HFFc6 (cell line): ENCODE data around the gene PFKFB4. TPM values are rescaled to one million over a fixed set of nuclear protein-coding genes. Genes with fewer than 3 reads are reported as not detected.

Experiments
- DNase-seq: peaks from one replicate; pipeline ENCODE4 v3.0.0-alpha.2; 2018
- H3K27ac Mint-ChIP-seq: 2 replicates; pipeline ENCODE4 v1.8.0; 2020; ENCODE audit warnings: mild to moderate bottlenecking, mixed read lengths
- H3K27me3 Mint-ChIP-seq: 2 replicates; pipeline ENCODE4 v1.8.0; 2021; ENCODE audit warnings: mild to moderate bottlenecking, moderate library complexity, mixed read lengths; ENCODE audit not compliant: insufficient read depth
- H3K36me3 Mint-ChIP-seq: 2 replicates; pipeline ENCODE4 v1.8.0; 2021; ENCODE audit warnings: low read depth, mixed read lengths
- H3K4me1 Mint-ChIP-seq: 2 replicates; pipeline ENCODE4 v1.8.0; 2020; ENCODE audit warnings: low read depth, mixed read lengths
- H3K4me3 Mint-ChIP-seq: 2 replicates; pipeline ENCODE4 v1.8.0; 2020; ENCODE audit warnings: mild to moderate bottlenecking, moderate library complexity, mixed read lengths
- H3K9me3 Mint-ChIP-seq: 2 replicates; pipeline ENCODE4 v1.8.0; 2020; ENCODE audit warnings: mild to moderate bottlenecking, mixed read lengths
- total RNA-seq, 6 experiments: library from RNA; stranded (reverse); fragmentation: NEBNext Ultra II Directional; extraction: Animal tissue kit (Norgen Biotek cat#: 25700); gene quantifications; 2 replicates in 1 of 6; 3 replicates in 5 of 6; pipeline ENCODE4 v1.2.3, GENCODE V29; 2021
- TF ChIP-seq, protein P1 (sequence below): fragments of 200-600 bp; sonication (generic); IDR thresholded peaks from 2 replicates; pipeline ENCODE4 v1.5.0; 2021; ENCODE audit warnings: antibody characterized with exemption, mild to moderate bottlenecking

The PFKFB4 gene
- total RNA-seq, 6 experiments from 2014 or later, result 7.5 to 10.5 (median 8.9) TPM

DNA sequence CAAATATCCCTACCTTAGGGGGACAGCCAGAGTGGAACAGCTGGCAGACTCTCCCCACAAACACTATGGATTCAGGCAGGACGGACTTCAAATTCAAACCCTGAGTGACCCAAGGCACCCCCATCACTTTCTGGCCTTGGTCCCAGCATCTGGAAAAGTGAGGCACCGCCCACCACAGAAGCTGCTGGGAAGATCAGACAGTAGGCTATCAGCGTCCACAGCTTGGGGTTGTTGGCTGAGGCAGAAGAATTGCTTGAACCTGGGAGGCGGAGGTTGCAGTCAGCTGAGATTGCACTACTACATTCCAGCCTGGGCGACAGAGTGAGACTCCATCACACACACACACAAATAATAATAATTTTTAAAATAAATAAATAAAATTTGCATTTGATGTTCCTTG is 8.5 kb downstream of the PFKFB4 start:
- DNase-seq, result no peak
- H3K36me3 Mint-ChIP-seq, result no peaks in the 10 kb centered on the region
- H3K4me1 Mint-ChIP-seq, result no peaks in the 10 kb centered on the region
- no peak overlapping the region for H3K4me3 Mint-ChIP-seq
- no peaks in the 10 kb centered on the region for H3K9me3 Mint-ChIP-seq
- TF ChIP-seq, protein P1, sequence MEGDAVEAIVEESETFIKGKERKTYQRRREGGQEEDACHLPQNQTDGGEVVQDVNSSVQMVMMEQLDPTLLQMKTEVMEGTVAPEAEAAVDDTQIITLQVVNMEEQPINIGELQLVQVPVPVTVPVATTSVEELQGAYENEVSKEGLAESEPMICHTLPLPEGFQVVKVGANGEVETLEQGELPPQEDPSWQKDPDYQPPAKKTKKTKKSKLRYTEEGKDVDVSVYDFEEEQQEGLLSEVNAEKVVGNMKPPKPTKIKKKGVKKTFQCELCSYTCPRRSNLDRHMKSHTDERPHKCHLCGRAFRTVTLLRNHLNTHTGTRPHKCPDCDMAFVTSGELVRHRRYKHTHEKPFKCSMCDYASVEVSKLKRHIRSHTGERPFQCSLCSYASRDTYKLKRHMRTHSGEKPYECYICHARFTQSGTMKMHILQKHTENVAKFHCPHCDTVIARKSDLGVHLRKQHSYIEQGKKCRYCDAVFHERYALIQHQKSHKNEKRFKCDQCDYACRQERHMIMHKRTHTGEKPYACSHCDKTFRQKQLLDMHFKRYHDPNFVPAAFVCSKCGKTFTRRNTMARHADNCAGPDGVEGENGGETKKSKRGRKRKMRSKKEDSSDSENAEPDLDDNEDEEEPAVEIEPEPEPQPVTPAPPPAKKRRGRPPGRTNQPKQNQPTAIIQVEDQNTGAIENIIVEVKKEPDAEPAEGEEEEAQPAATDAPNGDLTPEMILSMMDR, result no peak
- no peak overlapping the region; the same call in 1 of the 2 replicates for H3K27ac Mint-ChIP-seq
- peaks cover 2% of the 10 kb centered on the region; the same call in 1 of the 2 replicates for H3K27me3 Mint-ChIP-seq

DNA sequence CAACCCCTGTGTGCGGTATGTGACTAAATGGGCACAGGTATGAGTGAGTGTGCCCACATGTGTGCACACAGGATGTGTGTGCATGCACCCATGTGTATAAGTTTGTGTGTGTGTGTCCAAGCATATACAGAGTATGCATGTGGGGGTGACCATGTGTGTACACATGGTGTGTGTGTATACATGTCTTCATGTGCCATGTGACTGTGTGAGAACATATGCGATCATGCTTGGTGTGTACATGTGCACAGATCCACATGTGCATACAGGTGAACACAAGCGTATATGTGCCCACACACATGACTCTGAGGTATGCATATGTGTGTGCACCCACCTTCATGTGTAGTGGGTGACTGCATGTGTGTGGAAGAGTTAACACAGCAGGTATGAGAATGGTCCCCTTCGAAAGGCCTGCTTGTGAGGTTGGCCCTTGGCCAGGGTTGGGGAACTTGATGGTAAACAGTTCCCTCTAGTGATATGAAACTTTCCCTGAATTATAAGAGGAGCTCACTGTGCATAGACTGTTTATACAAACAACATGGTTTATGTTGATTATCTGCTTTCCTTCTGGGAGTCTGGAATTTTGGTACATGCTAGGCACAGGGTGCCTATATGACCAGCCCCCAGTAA is 10.3 kb downstream of the PFKFB4 start:
- peaks cover 2% of the 10 kb centered on the region; the same call in 1 of the 2 replicates for H3K27me3 Mint-ChIP-seq
- no peaks in the 10 kb centered on the region for H3K4me1 Mint-ChIP-seq
- no peaks in the 10 kb centered on the region for H3K9me3 Mint-ChIP-seq
- H3K4me3 Mint-ChIP-seq, result no peak overlapping the region
- TF ChIP-seq, protein P1, result no peak
- no peak overlapping the region for H3K27ac Mint-ChIP-seq
- no peaks in the 10 kb centered on the region for H3K36me3 Mint-ChIP-seq
- no peak for DNase-seq

DNA sequence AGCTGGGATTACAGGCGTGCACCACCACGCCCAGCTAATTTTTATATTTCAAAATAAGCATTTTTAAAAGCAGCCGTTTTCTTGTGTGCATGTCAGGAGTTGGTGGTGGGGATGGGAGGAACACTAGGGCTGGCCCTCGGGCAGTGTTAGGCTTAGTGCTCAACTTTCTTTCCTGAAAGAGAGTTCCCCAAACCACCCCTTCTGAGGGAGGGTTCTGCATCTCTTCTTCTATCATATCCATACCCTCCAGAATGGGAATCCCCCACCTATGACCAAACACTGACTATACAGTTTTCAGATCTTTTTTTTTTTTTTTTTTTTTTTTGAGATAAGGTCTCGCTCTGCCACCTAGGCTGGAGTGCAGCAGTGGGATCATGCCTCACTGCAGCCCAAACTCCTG is 12.5 kb downstream of the PFKFB4 start:
- Mint-ChIP-seq H3K4me3 (no peak overlapping the region), H3K27me3 (no peaks in the 10 kb centered on the region; the same call in 1 of the 2 replicates), H3K9me3 (no peaks in the 10 kb centered on the region)

DNA sequence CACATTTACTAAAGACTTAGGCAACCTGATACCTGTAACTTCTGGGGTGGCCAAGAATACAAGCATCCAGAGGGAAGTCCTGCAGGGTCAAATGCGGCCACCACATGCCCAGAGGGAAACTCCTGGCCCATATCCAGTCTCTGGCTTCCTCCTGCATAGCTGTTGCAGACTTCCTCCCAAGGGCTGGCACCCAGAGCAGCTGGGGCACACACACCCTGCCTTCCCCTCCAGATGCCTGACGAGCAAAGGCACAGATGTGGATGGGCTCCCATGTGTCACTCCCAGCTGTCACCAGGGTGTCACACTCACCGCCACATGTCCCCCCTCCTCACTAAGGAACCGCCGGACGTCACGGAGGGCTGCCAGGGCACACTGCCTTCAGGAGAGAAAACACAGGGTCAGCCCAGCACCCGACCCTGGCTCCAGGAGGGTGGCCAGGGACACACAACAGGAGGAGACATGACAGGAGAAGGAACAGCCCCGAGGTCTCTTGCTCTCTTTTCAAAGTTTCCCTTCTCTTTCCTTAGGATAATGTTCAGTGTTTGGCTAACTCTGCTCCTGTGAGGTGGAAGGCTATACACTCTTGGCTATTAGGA is 13.2 kb downstream of the PFKFB4 start:
- no peaks in the 10 kb centered on the region for H3K4me1 Mint-ChIP-seq
- no peak overlapping the region for H3K27ac Mint-ChIP-seq
- H3K27me3 Mint-ChIP-seq, result no peaks in the 10 kb centered on the region; the same call in 1 of the 2 replicates
- TF ChIP-seq, protein P1, result no peak
- no peaks in the 10 kb centered on the region for H3K9me3 Mint-ChIP-seq
- H3K4me3 Mint-ChIP-seq, result no peak overlapping the region
- no peak for DNase-seq
- no peaks in the 10 kb centered on the region for H3K36me3 Mint-ChIP-seq

More for the DNA sequence above, 12.5 kb downstream of the PFKFB4 start:
- Mint-ChIP-seq H3K4me1 (no peaks in the 10 kb centered on the region), H3K36me3 (no peaks in the 10 kb centered on the region), H3K27ac (no peak overlapping the region)
- TF ChIP-seq, protein P1, result no peak
- no peak for DNase-seq

DNA sequence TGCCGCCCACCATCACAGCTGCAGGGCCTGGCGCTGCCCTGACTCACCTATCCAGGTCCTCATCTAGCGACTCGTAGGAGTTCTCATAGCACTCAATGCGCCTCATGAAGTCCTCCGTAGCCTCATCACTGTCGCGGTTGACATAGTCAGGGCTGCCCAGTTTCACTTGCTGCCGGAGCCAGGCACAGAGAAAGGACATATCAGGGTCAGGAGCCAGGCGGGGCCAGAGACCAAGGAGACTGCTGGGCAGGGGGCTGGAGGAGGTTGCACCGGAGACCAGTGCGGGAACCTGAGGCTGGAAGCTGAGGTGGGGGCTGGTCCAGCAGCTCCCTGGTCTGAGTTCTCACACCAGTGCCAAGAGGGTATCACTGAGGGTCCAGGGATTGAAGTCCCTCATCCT is 18.2 kb downstream of the PFKFB4 start:
- no peak overlapping the region for H3K4me3 Mint-ChIP-seq
- TF ChIP-seq, protein P1, result no peak
- no peaks in the 10 kb centered on the region for H3K9me3 Mint-ChIP-seq
- no peak overlapping the region for H3K27ac Mint-ChIP-seq
- 0 out of 2 replicates have a peak, but pooled peaks cover 4% of the 10 kb centered on the region for H3K36me3 Mint-ChIP-seq
- no peak for DNase-seq
- no peaks in the 10 kb centered on the region for H3K27me3 Mint-ChIP-seq
- no peaks in the 10 kb centered on the region for H3K4me1 Mint-ChIP-seq
